Colonic mucosa (tissue), 4 donors: ENCODE results near the gene TCF4. TPM values are rescaled to one million over a fixed set of nuclear protein-coding genes. Genes with fewer than 3 reads are reported as not detected.

Experiments
- DNase-seq: peaks from one replicate; pipeline ENCODE4 v3.0.0-alpha.2; 2020
- H3K27ac ChIP-seq: fragments of 200-600 bp; one replicate; pipeline ENCODE4 v1.8.0; 2021
- H3K27me3 ChIP-seq: fragments of 200-600 bp; one replicate; pipeline ENCODE4 v1.8.0; 2021
- H3K36me3 ChIP-seq: fragments of 200-600 bp; one replicate; pipeline ENCODE4 v1.8.0; 2021
- H3K4me1 ChIP-seq: fragments of 200-600 bp; one replicate; pipeline ENCODE4 v1.8.0; 2021; ENCODE audit warnings: mild to moderate bottlenecking
- H3K4me3 ChIP-seq: fragments of 200-600 bp; one replicate; pipeline ENCODE4 v1.8.0; 2021
- H3K9ac ChIP-seq, 2 donors: one replicate each; pipeline ENCODE4 v1.7.0; 2013; ENCODE audit warnings: control low read depth in 2 of 2, low read depth in 2 of 2, low read length in 2 of 2
- H3K9me3 ChIP-seq: fragments of 200-600 bp; one replicate; pipeline ENCODE4 v1.8.0; 2021
- CTCF ChIP-seq: fragments of 200-600 bp; IDR thresholded peaks from one replicate; pipeline ENCODE4 v1.8.0; 2022; ENCODE audit warnings: antibody characterized with exemption, mild to moderate bottlenecking
- intact Hi-C: fragments of 100-400 bp; cut with DNase I; formaldehyde crosslinking; loops from one replicate; pipeline ENCODE4 v1.14.1; 2022
- total RNA-seq, 2 donors: library from RNA; stranded (reverse); fragmentation: NEBNext Ultra II Directional in 1 of 2; extraction: Animal tissue kit (Norgen Biotek cat#: 25700) in 1 of 2; gene quantifications; one replicate each; pipeline ENCODE4 v1.2.1, GENCODE V29; 2021
- donor health status: healthy.
- donor health status: DM: no; HTN: no; CAD: no.
- donor health status: DM: no; HTN: no; CAD: no.

Gene TCF4
- total RNA-seq, 2 donors from 2014 or later: 9.8 to 29.0 TPM

- H3K9me3 ChIP-seq: no peaks in the 10 kb centered on the region
- no peak overlapping the region for H3K27ac ChIP-seq
- no peak for TF ChIP-seq CTCF
- no peaks in the 10 kb centered on the region for H3K4me1 ChIP-seq
- no peaks in the 10 kb centered on the region for H3K36me3 ChIP-seq
- intact Hi-C loops: no loop called here
- no peak overlapping the region for H3K4me3 ChIP-seq
- H3K27me3 ChIP-seq: no peaks in the 10 kb centered on the region
- H3K9ac ChIP-seq: no peak overlapping the region
- no peak for DNase-seq
These were observed 270.7 kb downstream of the TCF4 start for GRCh38 chr18:55317324-55317723.

DNA sequence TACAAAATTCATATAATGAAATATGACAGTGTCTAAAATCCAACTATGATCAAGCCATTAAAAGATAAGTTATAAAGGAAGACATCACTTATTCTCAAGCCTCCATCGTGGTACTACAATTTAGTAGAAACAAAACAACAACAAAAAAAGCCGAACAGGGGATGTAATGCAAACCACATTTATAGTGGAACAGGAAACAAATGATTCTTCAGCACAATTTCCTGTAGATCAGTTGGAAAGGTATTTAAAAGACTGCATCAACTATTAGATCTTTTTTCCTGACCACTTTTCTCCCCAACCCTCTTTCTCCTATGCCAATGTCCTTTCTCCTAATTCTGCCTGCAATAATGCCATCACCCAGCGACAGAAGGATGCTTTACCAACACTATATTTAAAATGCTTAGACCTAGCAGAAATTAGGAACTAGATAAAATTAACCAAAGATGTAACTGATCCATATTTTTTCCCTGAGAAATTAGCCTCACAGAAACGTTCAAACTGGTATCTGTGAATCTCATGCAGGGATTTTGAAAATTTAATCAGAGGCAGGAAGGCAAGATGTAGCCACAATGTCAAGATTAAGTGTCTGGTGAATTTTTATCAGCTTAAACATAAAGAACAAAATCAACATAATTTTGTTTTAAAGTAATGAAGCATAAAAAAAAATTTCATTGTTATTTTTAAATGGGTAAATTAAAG lies 271.4 kb downstream of the TCF4 start:
- Histone ChIP-seq H3K4me3 (no peak overlapping the region), H3K36me3 (no peaks in the 10 kb centered on the region), H3K27me3 (no peaks in the 10 kb centered on the region), H3K27ac (no peak overlapping the region), H3K9me3 (no peaks in the 10 kb centered on the region), H3K9ac (no peak overlapping the region), H3K4me1 (no peaks in the 10 kb centered on the region)
- intact Hi-C loops: no loop called here
- DNase-seq: no peak
- TF ChIP-seq CTCF: no peak

DNA sequence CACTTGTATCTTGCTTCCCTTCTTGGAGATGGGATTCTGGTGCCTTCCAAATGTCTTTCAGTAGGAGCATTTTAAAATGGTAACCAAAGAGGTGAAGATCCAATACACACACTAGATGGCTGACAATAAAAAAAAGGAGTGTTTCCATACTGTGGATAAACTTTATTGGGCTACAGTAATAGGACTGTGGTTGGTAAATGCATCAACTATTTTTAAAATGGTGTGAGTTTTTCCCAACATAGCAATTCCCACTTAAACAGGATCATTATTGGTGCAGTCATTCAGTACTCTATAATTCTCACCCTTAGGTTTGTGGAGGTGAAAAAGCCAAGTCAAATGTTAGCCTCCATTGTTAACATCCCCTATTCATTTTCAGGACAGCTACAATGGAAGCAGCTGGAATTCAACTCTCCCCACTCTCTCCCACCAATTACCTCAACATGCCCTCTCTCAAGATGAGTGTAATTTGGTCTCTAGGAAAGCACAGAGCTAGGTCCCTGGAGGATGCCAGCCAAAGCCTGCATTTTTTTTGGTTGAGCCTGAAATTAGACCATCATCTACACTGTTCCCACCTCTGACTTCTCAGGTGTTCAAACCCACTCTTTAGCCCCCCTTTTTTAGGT lies 273.3 kb downstream of the TCF4 start:
- DNase-seq: no peak
- Histone ChIP-seq H3K4me3 (no peak overlapping the region), H3K36me3 (no peaks in the 10 kb centered on the region), H3K9me3 (no peaks in the 10 kb centered on the region), H3K27ac (no peak overlapping the region), H3K4me1 (no peaks in the 10 kb centered on the region), H3K27me3 (no peaks in the 10 kb centered on the region), H3K9ac (no peak overlapping the region)
- no peak for TF ChIP-seq CTCF
- intact Hi-C loops: no loop called here

DNA sequence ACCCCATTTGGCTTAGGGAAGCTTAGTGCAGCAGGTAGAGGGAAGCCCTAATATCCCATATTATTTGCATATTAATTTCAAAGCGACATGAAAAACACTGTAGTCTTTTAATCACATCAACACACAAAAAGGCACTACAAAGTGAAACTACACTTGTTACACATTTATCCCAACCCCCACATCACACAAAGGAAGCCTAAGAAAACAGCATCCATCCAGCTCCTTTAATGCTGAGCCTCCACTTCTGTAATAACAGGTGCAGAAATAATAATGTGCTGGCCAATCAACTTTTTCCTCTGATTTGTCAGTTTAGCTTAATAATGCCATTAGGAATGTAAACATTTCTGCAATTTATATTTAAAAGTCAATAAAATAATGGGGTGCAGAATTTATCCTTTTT lies 274.0 kb downstream of the TCF4 start:
- no peaks in the 10 kb centered on the region for H3K9me3 ChIP-seq
- no peak overlapping the region for H3K4me3 ChIP-seq
- no peak for TF ChIP-seq CTCF
- no peaks in the 10 kb centered on the region for H3K36me3 ChIP-seq
- no peak overlapping the region for H3K9ac ChIP-seq
- H3K4me1 ChIP-seq: no peaks in the 10 kb centered on the region
- intact Hi-C loops: no loop called here
- no peaks in the 10 kb centered on the region for H3K27me3 ChIP-seq
- H3K27ac ChIP-seq: no peak overlapping the region
- DNase-seq: no peak

DNA sequence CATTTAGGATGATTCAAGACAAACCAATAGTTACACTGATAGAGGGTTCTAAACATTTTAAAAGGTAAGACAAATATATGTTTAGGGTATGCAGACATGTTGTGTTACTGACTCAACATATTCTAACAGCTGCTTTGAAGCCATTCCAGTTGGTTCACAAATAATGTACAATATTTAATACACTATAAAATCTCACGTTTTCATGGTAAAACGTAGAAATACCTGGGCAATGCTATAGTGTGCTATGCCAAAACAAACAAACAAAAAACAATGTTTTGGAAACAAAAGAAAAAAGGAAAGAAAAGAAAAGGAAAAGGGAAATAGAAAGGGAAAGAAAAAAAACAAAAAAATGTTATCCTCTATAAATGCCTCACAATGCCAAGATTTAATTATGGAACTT lies 277.1 kb downstream of the TCF4 start:
- no peak for TF ChIP-seq CTCF
- H3K4me3 ChIP-seq: no peak overlapping the region
- H3K4me1 ChIP-seq: no peaks in the 10 kb centered on the region
- H3K27me3 ChIP-seq: no peaks in the 10 kb centered on the region
- H3K9me3 ChIP-seq: no peaks in the 10 kb centered on the region
- intact Hi-C loops: no loop called here
- H3K9ac ChIP-seq: no peak overlapping the region
- no peak overlapping the region for H3K27ac ChIP-seq
- DNase-seq: no peak
- no peaks in the 10 kb centered on the region for H3K36me3 ChIP-seq
